RWPE2 (cell line): ENCODE measurements around the gene ULBP1.
"Not testable (repeated sequence)": the region's sequence is repeated elsewhere in the genome, so short reads cannot be mapped to it uniquely, and the experiment has no call there.

ENCODE experiments used
- ATAC-seq: fragments of 200-7000 bp; cut with Tn5 transposase; 3 replicates; pipeline ENCODE4 v1.9.1; 2021; ENCODE audit warnings: low read depth
- DNase-seq: peaks from one replicate; pipeline ENCODE4 v3.0.0-alpha.2; 2020; ENCODE audit warnings: low spot score
- H3K27ac ChIP-seq: fragments of 450-650 bp; 2 replicates; pipeline ENCODE4 v1.5.1; 2017; ENCODE audit warnings: mild to moderate bottlenecking; ENCODE audit not compliant: poor library complexity, severe bottlenecking
- H3K27me3 ChIP-seq: fragments of 250-450 bp; sonication (Bioruptor Pico); 2 replicates; pipeline ENCODE4 v1.5.1; 2021; ENCODE audit warnings: mild to moderate bottlenecking, moderate library complexity; ENCODE audit not compliant: insufficient read depth, poor library complexity, severe bottlenecking
- H3K36me3 ChIP-seq: fragments of 250-450 bp; sonication (Bioruptor Pico); 2 replicates; pipeline ENCODE4 v1.5.1; 2020; ENCODE audit warnings: low read depth, mild to moderate bottlenecking, moderate library complexity
- H3K4me1 ChIP-seq: fragments of 250-450 bp; sonication (Bioruptor Pico); 2 replicates; pipeline ENCODE4 v1.5.1; 2021; ENCODE audit warnings: mild to moderate bottlenecking, moderate library complexity; ENCODE audit not compliant: insufficient read depth, poor library complexity, severe bottlenecking
- H3K4me3 ChIP-seq: fragments of 250-450 bp; sonication (Bioruptor Pico); 2 replicates; pipeline ENCODE4 v1.5.1; 2021; ENCODE audit warnings: mild to moderate bottlenecking, moderate library complexity; ENCODE audit not compliant: severe bottlenecking
- H3K9me3 ChIP-seq: fragments of 250-450 bp; sonication (Bioruptor Pico); 2 replicates; pipeline ENCODE4 v1.5.1; 2021; ENCODE audit warnings: mild to moderate bottlenecking, moderate library complexity; ENCODE audit not compliant: severe bottlenecking
- CTCF ChIP-seq: fragments of 450-650 bp; IDR thresholded peaks from one replicate; pipeline ENCODE4 v1.5.1; 2017; ENCODE audit warnings: mild to moderate bottlenecking, moderate library complexity; ENCODE audit not compliant: poor library complexity, severe bottlenecking

The ULBP1 gene

DNA sequence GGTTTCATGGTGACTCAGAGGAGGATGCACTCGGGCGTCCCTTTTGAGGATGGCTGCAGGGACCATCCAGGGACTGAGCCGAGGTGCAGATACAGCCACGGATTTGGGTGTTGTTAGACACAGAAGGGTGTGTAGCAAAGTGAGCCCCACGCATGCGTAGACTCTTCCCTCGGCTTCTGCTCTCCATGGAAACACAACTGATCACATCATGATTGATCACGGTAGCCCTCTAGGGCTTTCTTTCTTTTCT is 606 bp upstream of the ULBP1 start:
- Histone ChIP-seq H3K27ac (no peak overlapping the region), H3K4me3 (peak overlapping the region; percentile 37), H3K36me3 (no peaks in the 10 kb centered on the region), H3K9me3 (no peaks in the 10 kb centered on the region), H3K4me1 (peaks cover 4% of the 10 kb centered on the region), H3K27me3 (peaks cover 20% of the 10 kb centered on the region)
- DNase-seq (no peak), ATAC-seq (no peak)
- TF ChIP-seq CTCF = no peak

DNA sequence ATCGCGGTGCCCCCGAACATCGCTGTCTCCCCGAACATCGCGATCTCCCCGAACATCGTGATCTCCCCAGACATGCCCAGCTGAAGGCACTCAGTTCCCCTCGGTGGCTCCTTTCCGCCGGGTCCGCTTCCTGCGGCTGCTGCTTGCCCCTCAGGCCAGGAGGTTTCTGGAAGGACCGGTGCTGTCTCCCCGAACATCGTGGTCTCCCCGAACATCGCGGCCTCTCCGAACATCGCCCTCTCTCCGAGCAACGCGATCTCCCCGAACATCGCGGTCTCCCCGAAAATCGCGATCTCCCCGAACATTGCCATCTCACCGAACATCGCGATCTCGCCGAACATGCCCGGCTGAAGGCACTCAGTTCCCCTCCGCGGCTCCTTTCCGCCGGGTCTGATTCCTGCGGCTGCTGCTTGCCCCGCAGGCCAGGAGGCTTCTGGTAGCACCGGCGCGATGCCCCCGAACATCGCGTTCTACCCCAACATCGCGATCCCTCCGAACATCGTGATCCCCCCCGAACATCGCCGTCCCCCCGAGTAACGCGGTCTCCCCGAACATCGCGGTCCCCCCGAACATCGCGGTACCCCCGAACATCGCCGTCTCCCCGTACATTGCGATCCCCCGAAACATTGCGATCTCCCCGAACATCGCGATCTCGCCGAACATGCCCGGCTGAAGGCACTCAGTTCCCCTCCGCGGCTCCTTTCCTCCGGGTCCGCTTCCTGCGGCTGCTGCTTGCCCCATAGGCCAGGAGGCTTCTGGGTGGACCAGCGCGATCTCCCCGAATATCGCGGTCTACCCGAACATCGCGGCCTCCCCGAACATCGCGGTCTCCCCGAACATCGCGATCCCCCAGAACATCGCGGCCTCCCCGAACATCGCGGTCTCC is 808 bp downstream of the ULBP1 start:
- H3K36me3 ChIP-seq = no peaks in the 10 kb centered on the region
- DNase-seq (no peak), ATAC-seq (peak; percentile 17)
- peaks cover 4% of the 10 kb centered on the region for H3K4me1 ChIP-seq
- H3K27ac ChIP-seq = no peak overlapping the region
- H3K9me3 ChIP-seq = no peaks in the 10 kb centered on the region
- H3K4me3 ChIP-seq = peak overlapping the region; percentile 37
- TF ChIP-seq CTCF = no peak
- peaks cover 20% of the 10 kb centered on the region for H3K27me3 ChIP-seq

DNA sequence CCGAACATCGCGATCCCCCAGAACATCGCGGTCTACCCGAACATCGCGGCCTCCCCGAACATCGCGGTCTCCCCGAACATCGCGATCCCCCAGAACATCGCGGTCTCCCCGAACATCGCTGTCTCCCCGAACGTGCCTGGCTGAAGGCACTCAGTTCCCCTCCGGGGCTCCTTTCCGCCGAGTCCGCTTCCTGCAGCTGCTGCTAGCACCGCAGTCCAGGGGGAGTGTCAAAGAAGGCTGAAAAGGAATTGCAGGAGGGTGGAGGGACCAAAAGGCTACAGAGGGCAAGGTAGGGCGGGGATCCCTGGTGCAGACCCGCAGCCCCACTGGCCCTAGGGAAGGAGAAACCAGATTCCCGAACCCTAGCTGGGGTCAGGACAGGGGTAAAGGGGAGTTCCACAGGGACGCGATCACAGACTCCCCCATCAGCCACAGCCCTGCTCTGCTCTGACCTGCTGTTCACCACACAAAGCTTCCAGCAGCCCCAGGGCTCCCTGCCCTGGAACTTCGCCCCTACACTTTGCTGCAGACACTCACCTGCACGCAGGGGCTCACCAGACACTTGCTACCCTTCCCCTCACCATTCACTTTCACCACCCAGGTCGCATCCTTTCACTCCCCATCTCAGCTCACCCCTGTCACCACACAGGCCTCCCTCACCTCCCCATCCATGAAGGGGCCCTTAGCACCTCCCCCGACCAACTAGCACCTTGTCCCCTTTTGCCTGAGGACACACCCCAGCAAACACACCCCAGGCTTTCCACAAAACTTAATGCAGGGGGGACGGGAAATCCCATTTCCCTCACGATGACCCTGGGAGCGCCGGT is 1.7 kb downstream of the ULBP1 start:
- no peak overlapping the region for H3K27ac ChIP-seq
- peaks cover 4% of the 10 kb centered on the region for H3K4me1 ChIP-seq
- DNase-seq = no peak
- peak overlapping the region; percentile 37 for H3K4me3 ChIP-seq
- H3K9me3 ChIP-seq = no peaks in the 10 kb centered on the region
- ATAC-seq = no peak
- TF ChIP-seq CTCF = no peak
- no peaks in the 10 kb centered on the region for H3K36me3 ChIP-seq
- peaks cover 20% of the 10 kb centered on the region for H3K27me3 ChIP-seq

DNA sequence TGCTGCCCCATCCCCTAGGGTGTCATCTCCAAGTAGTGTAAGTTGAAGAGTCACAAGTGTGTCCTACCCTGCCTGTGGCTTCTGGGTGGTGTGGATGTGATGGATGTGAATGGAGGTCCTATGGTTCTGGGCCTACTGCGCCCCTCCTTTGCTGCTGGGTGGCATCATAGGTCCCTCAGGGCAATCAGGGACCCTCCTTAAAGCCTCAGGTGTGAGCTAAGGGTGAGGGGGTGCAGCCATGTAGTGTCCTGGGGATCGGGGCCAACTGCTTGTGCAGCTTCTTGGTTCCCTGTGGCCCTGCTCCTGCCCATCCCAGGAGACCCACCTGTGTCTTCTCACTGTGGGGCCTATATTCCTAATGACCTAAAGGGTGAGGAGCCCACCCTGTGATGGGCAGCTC is 2.6 kb downstream of the ULBP1 start:
- not testable (repeated sequence) for H3K27ac ChIP-seq, H3K9me3 ChIP-seq, H3K36me3 ChIP-seq, DNase-seq, H3K4me1 ChIP-seq, ATAC-seq, H3K4me3 ChIP-seq
- peaks cover 20% of the 10 kb centered on the region for H3K27me3 ChIP-seq

- no peak for TF ChIP-seq CTCF
- DNase-seq = no peak
- H3K4me3 ChIP-seq = no peak overlapping the region
- ATAC-seq = no peak
- H3K36me3 ChIP-seq = no peaks in the 10 kb centered on the region
- H3K4me1 ChIP-seq = peaks cover 4% of the 10 kb centered on the region
- H3K27ac ChIP-seq = no peak overlapping the region
- H3K27me3 ChIP-seq = peaks cover 20% of the 10 kb centered on the region
- H3K9me3 ChIP-seq = no peaks in the 10 kb centered on the region
These were observed 3.8 kb downstream of the ULBP1 start for GRCh38 chr6:149967591-149967990.

GRCh38 chr6:149967999-149968398 is 4.3 kb downstream of the ULBP1 start:
- DNase-seq, H3K4me3 ChIP-seq, H3K4me1 ChIP-seq, H3K36me3 ChIP-seq, H3K27ac ChIP-seq, H3K9me3 ChIP-seq, ATAC-seq: not testable (repeated sequence)
- peaks cover 20% of the 10 kb centered on the region for H3K27me3 ChIP-seq

- H3K9me3 ChIP-seq, H3K27ac ChIP-seq, H3K4me3 ChIP-seq, H3K4me1 ChIP-seq, H3K36me3 ChIP-seq, DNase-seq, ATAC-seq: not testable (repeated sequence)
- peaks cover 19% of the 10 kb centered on the region for H3K27me3 ChIP-seq
These were observed 5.2 kb downstream of the ULBP1 start for GRCh38 chr6:149968909-149969308.
